ENCODE data around the gene RYR2.

Gene RYR2

DNA sequence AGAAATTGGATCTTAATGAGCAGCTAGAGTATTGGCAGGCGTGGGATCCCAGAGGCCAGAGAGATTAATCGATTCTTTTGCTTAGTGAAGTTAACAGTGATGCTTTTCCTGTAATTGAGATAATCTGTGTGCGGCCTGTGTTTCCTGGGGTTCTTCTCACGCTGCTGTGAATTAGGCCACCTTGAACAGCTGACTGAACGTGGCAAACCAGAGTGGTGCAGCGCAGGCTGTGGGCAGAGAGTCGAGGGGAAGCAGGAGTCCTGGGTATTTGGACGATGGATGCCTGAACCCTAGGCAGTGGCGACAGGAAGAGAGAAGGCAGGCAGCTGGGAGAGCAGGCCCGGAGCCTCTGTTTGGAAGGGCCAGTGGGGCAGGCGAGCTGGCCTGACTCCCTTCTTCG lies 51.7 kb downstream of the RYR2 start:
- H3K4me3 ChIP-seq (replicated peaks; ENCODE audit: low read depth, low read length): no peak overlapping the region
- TF ChIP-seq, protein P1, sequence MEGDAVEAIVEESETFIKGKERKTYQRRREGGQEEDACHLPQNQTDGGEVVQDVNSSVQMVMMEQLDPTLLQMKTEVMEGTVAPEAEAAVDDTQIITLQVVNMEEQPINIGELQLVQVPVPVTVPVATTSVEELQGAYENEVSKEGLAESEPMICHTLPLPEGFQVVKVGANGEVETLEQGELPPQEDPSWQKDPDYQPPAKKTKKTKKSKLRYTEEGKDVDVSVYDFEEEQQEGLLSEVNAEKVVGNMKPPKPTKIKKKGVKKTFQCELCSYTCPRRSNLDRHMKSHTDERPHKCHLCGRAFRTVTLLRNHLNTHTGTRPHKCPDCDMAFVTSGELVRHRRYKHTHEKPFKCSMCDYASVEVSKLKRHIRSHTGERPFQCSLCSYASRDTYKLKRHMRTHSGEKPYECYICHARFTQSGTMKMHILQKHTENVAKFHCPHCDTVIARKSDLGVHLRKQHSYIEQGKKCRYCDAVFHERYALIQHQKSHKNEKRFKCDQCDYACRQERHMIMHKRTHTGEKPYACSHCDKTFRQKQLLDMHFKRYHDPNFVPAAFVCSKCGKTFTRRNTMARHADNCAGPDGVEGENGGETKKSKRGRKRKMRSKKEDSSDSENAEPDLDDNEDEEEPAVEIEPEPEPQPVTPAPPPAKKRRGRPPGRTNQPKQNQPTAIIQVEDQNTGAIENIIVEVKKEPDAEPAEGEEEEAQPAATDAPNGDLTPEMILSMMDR (IDR thresholded peaks at IDR 0.05; ENCODE audit: low read length, missing control alignments): no peak

DNA sequence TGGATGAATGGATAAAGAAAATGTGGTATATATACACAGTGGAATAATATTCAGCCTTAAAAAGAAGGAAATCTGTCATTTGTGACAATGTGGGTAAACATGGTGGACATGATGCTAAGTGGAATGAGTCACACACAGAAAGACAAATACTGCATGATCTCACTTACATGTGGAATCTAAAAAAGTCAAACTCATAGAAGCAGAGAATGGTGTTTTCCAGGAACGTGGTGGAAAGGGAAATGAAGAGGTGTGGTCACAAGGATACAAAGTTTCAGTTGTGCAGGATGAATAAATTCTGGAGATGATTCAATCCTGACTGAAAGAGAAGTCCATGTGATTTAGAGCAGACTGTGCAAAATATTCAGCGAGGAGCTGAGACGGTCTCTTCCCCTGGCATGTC lies 56.6 kb downstream of the RYR2 start:
- TF ChIP-seq, protein P1 (IDR thresholded peaks at IDR 0.05; ENCODE audit: low read length, missing control alignments): no peak
- no peak overlapping the region for H3K4me3 ChIP-seq (replicated peaks; ENCODE audit: low read depth, low read length)
- DNase-seq (ENCODE audit: low read depth): no peak

More for the DNA sequence above, 51.7 kb downstream of the RYR2 start:
- DNase-seq (ENCODE audit: low read depth): no peak

DNA sequence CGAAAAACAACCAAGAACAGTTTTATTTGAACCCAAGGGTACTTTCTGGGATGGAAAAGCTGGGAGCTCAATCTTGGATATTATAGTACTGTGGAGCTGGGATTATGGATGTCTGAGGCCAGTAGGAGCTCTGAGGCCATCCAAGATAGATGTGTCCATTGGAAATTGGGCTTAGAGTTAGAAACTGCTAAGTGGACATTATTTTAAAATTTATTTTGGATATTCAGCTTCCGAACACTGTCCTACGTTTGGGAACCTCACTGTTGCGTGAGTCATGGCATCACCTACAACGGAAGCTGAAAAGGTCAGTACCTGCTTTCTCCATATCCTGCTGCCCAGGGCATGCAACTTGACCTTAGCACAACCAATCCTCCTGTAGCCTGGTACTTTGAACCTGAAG lies 61.0 kb downstream of the RYR2 start:
- TF ChIP-seq, protein P1 (IDR thresholded peaks at IDR 0.05; ENCODE audit: low read length, missing control alignments): no peak
- no peak overlapping the region for H3K4me3 ChIP-seq (replicated peaks; ENCODE audit: low read depth, low read length)
- DNase-seq (ENCODE audit: low read depth): no peak

DNA sequence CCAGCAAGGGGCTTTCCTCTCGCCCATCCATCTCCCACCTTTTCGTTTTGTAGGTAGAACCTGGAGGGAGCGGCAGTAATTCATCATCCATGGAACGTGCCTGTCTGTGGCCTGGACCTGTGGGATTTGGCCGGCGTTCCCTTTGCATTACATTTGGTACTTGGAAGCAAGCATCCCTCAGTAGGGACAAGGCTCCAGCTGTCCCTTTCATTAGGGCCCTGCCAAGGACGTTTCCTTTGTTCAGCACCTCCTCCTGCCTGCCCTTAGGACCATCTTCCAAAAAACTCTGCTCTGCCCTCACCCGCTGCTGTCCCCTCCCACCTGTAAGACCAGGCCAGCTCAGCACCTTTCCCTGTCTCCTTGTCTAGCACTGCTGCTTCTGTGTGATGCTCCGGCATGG lies 62.1 kb downstream of the RYR2 start:
- TF ChIP-seq, protein P1 (IDR thresholded peaks at IDR 0.05; ENCODE audit: low read length, missing control alignments): no peak
- DNase-seq (ENCODE audit: low read depth): no peak
- no peak overlapping the region for H3K4me3 ChIP-seq (replicated peaks; ENCODE audit: low read depth, low read length)

DNA sequence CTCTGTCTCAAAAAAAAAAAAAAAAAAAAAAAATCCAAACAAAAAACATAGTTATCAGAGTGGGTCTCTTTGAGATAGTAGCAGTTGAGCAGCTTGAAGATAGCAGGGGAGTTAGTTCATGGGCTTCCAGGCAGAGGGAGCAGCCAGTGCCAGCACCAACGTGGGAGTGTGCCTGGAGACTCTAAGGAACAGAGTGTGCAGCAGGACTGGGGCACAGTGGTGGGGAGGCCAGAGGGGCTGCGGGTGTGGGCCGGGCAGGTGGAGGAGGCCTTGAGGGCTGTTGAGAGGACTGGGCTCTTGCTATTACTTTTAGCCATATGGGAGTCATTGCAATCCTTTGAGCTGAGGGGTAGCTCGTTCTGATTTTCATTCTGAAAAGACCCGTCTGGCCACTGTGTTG lies 63.8 kb downstream of the RYR2 start:
- no peak for DNase-seq (ENCODE audit: low read depth)
- TF ChIP-seq, protein P1 (IDR thresholded peaks at IDR 0.05; ENCODE audit: low read length, missing control alignments): no peak
- no peak overlapping the region for H3K4me3 ChIP-seq (replicated peaks; ENCODE audit: low read depth, low read length)

DNA sequence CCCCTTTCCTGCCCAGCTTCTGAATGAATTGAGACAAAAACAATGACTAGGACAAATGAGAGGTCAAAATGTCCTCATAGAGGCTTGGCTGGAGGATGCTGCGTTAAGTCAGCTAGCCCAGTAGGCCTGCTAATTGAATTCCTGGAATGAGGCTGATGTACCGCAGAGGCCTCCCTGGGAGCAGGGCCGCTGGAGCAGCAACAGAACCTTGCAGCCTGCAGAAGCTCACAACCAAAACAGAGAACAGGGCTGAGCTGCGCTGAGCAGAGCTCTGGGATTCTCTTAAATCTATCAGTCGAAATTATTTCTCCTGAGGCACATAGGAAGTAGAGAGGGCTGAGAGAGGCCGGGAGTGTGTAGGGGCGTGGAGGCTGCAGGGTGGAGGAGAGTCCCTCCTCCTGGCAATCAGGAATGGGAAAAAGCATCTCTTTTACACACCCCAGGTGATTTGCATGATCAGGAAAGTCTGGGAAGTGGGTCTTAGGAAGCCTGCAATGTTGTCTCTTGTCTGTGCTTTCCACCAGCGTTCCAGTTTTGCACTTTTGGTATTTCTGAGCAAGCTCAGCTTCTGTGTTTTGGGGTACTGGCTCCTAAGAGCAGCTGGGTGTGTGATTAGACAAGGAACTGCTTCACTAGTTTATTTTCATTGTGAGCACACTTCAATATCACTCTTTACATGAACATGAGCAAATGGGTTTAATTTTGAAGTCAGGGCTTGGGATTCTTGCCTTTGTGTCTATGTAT lies 66.5 kb downstream of the RYR2 start:
- DNase-seq (ENCODE audit: low read depth): no peak
- TF ChIP-seq, protein P1 (IDR thresholded peaks at IDR 0.05; ENCODE audit: low read length, missing control alignments): no peak
- no peak overlapping the region for H3K4me3 ChIP-seq (replicated peaks; ENCODE audit: low read depth, low read length)

DNA sequence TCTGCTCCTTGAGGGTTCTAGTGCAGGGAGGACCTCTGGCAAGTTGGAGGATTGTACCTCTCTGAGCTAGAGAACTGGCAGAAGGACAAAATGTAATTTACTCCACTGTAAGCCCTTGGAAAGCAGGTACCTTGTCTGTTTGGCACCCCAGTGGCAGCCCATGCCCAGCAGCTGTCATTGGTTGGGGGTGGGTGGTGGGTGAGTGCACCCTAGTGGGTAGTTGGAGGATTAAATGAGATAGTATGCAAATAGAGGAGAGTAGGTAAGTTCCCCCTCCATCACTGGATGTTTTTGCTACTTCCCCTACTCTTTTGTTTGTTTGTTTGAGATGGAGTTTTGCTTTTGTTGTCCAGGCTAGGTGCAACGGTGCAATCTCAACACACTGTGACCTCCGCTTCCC lies 69.8 kb downstream of the RYR2 start:
- TF ChIP-seq, protein P1 (IDR thresholded peaks at IDR 0.05; ENCODE audit: low read length, missing control alignments): no peak
- no peak for DNase-seq (ENCODE audit: low read depth)

More for the DNA sequence above, 69.8 kb downstream of the RYR2 start:
- H3K4me3 ChIP-seq (replicated peaks; ENCODE audit: low read depth, low read length): no peak overlapping the region
